Heart left ventricle (tissue), 13 donors: ENCODE data around the gene REXO2.

Source experiments
- CTCF ChIP-seq, 12 donors: fragments of 200-600 bp; sonication (generic) in 4 of 12; IDR thresholded peaks; one replicate each; pipeline versions ENCODE4 v1.5.0 to v1.8.0; 2018 to 2022; ENCODE audit warnings: antibody characterized with exemption in 12 of 12, mild to moderate bottlenecking in 5 of 12
- POLR2A ChIP-seq, 2 donors: fragments of 450-650 bp; IDR thresholded peaks; one replicate each; pipeline ENCODE4 v1.6.1; 2017; ENCODE audit warnings: antibody characterized with exemption in 2 of 2, mild to moderate bottlenecking in 2 of 2, moderate library complexity in 2 of 2
- donor health status: ischemic (EF 13 %, LVEDD 7.1; RV severe dilation, severe dysfunction).
- donor health status: DM: no; HTN: yes; CAD: no.
- donor health status: DM: no; HTN: no; CAD: no.
- donor health status: ischemic (EF 25% LVEDD 6.9; RV normal size, moderate dysfunction).
- donor health status: ischemic (EF 25% LVEDD 5.7; RV mildly dilated, moderate dysfunction).
- donor health status: ischemic (EF 35%, LVEDD 5.7; RV mildly dilated, moderate dysfunction).
- donor health status: nonischemic (EF 11% LVEDD 7.7; RV severe dilation, severe dysfunction).
- donor health status: DM: yes; HTN: yes; CAD: no.
- donor health status: PGD.
- donor health status: ischemic (EF 29% LVEDD 5.4; RV normal size, mild dysfunction).
- donor health status: nonischemic (EF 23%, LVEDD 6.1; RV moderate dilation, normal function).

GRCh38 chr11:114438303-114438702 lies 964 bp upstream of the REXO2 start:
- TF ChIP-seq POLR2A (IDR thresholded peaks at IDR 0.05) (no peak), CTCF (IDR thresholded peaks at IDR 0.05) (no peak)
